Suprapubic skin (tissue), 3 donors: ENCODE data around the gene G6PC1.

Experiments
- CTCF ChIP-seq, 2 donors: fragments of 200-600 bp in 1 of 2; fragments of 450-650 bp in 1 of 2; sonication (generic) in 1 of 2; IDR thresholded peaks; one replicate each; pipeline ENCODE4 v1.5.1; 2016 to 2019; ENCODE audit warnings: antibody characterized with exemption in 2 of 2, mild to moderate bottlenecking in 1 of 2, moderate library complexity in 1 of 2
- POLR2A ChIP-seq, 2 donors: fragments of 450-650 bp; IDR thresholded peaks; one replicate each; pipeline ENCODE4 v1.6.1; 2017; ENCODE audit warnings: antibody characterized with exemption in 2 of 2, mild to moderate bottlenecking in 2 of 2, moderate library complexity in 2 of 2

- no peak for TF ChIP-seq CTCF (IDR thresholded peaks at IDR 0.05)
- TF ChIP-seq POLR2A (IDR thresholded peaks at IDR 0.05) = no peak
Observed at GRCh38 chr17:42857389-42857788, 43.2 kb upstream of the G6PC1 start.
